ENCODE results near the gene ZSCAN9. TPM values are rescaled to one million over a fixed set of nuclear protein-coding genes. Genes with fewer than 3 reads are reported as not detected.

ZSCAN9 gene
- total and polyA plus RNA-seq, 9 of the 15 experiments (the other 6 are each of a cell fraction or from before 2014, with no cell fraction given) = 18.8 to 48.9 (median 28.7) TPM

GRCh38 chr6:28225056-28225834 is at the start of gene ZSCAN9 (continued):
- TF ChIP-seq NFYB (IDR thresholded peaks at IDR 0.05; ENCODE audit: extremely low read depth, insufficient read length) = no peak
- TF ChIP-seq ZNF324 (CRISPR knock-in tag; IDR thresholded peaks at IDR 0.05) = no peak
- TF ChIP-seq ZBTB1 (CRISPR knock-in tag; IDR thresholded peaks at IDR 0.05; ENCODE audit: borderline replicate concordance, low read depth) = no peak
- TF ChIP-seq CTCFL (IDR thresholded peaks at IDR 0.05; ENCODE audit: borderline replicate concordance, insufficient read depth, low read depth, low read length, poor library complexity, severe bottlenecking) = peak; percentile 6
- TF ChIP-seq ZNF174 (CRISPR knock-in tag; IDR thresholded peaks at IDR 0.05) = no peak
- no peak for TF ChIP-seq HMG20B (CRISPR knock-in tag; IDR thresholded peaks at IDR 0.05)
- no peak for TF ChIP-seq ATF6 (CRISPR knock-in tag; IDR thresholded peaks at IDR 0.05)
- TF ChIP-seq THRA (IDR thresholded peaks at IDR 0.05) = no peak
- no peak for TF ChIP-seq SMARCC2 (IDR thresholded peaks at IDR 0.05; ENCODE audit: low read depth)
- TF ChIP-seq KAT2B (IDR thresholded peaks at IDR 0.05; ENCODE audit: low read depth, low read length) = no peak
- 0 out of 2 replicates have a peak, but pooled peaks have one; percentile 60 for TF ChIP-seq CBX1 (IDR thresholded peaks at IDR 0.05; ENCODE audit: low read depth)
- TF ChIP-seq C11orf30 (IDR thresholded peaks at IDR 0.05; ENCODE audit: low read depth) = peak; percentile 91
- no peak for TF ChIP-seq POLR2AphosphoS2 (IDR thresholded peaks at IDR 0.05; ENCODE audit: low read length)
- no peak for TF ChIP-seq MCM5 (IDR thresholded peaks at IDR 0.05; ENCODE audit: low read depth)
- TF ChIP-seq IFI16 (CRISPR knock-in tag; IDR thresholded peaks at IDR 0.05) = no peak
- TF ChIP-seq SMAD2 (IDR thresholded peaks at IDR 0.05; ENCODE audit: low read depth, low read length) = no peak
- TF ChIP-seq, protein P1, sequence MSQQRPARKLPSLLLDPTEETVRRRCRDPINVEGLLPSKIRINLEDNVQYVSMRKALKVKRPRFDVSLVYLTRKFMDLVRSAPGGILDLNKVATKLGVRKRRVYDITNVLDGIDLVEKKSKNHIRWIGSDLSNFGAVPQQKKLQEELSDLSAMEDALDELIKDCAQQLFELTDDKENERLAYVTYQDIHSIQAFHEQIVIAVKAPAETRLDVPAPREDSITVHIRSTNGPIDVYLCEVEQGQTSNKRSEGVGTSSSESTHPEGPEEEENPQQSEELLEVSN (IDR thresholded peaks at IDR 0.05; ENCODE audit: borderline replicate concordance in 1 of 2, extremely low read depth in 1 of 2, insufficient read depth in 1 of 2, insufficient read length in 1 of 2, low read depth in 1 of 2, low read length in 1 of 2, poor library complexity in 1 of 2, severe bottlenecking in 1 of 2) = peak; percentile 48 to 60
- no peak for TF ChIP-seq PHTF2 (CRISPR knock-in tag; IDR thresholded peaks at IDR 0.05)
- TF ChIP-seq ILK (tag; IDR thresholded peaks at IDR 0.05; ENCODE audit: borderline replicate concordance, low read depth) = no peak
- peak; percentile 91 for TF ChIP-seq ELF2 (CRISPR knock-in tag; IDR thresholded peaks at IDR 0.05)
- no peak for TF ChIP-seq FOS (IDR thresholded peaks at IDR 0.05; ENCODE audit: extremely low read depth, insufficient read length)
- no peak for TF ChIP-seq ZNF785 (CRISPR knock-in tag; IDR thresholded peaks at IDR 0.05)

Measured in K562 (cell line).